ENCODE data around the gene AGR3. TPM values are rescaled to one million over a fixed set of nuclear protein-coding genes. Genes with fewer than 3 reads are reported as not detected.

The AGR3 gene
- total RNA-seq, 1 donor from 2014 or later, result not detected

GRCh38 chr7:16913643-16914042 is 31.9 kb upstream of the AGR3 start:
- no peak for TF ChIP-seq CTCF (IDR thresholded peaks at IDR 0.05; ENCODE audit: unreplicated experiment)
- peak overlapping the region; percentile 53 for H3K27ac Mint-ChIP-seq (ENCODE audit: unreplicated experiment)
- H3K27me3 Mint-ChIP-seq (ENCODE audit: unreplicated experiment), result no peaks in the 10 kb centered on the region
- peaks cover 11% of the 10 kb centered on the region for H3K4me1 Mint-ChIP-seq (ENCODE audit: unreplicated experiment)
- no peak for DNase-seq (ENCODE audit: low spot score)
- no peak overlapping the region for H3K4me3 Mint-ChIP-seq (ENCODE audit: unreplicated experiment)
- H3K36me3 Mint-ChIP-seq (ENCODE audit: low read depth, unreplicated experiment), result no peaks in the 10 kb centered on the region
- no peaks in the 10 kb centered on the region for H3K9me3 Mint-ChIP-seq (ENCODE audit: unreplicated experiment)

GRCh38 chr7:16912540-16912939 is 30.8 kb upstream of the AGR3 start:
- H3K36me3 Mint-ChIP-seq (ENCODE audit: low read depth, unreplicated experiment), result no peaks in the 10 kb centered on the region
- no peak for TF ChIP-seq CTCF (IDR thresholded peaks at IDR 0.05; ENCODE audit: unreplicated experiment)
- no peaks in the 10 kb centered on the region for H3K9me3 Mint-ChIP-seq (ENCODE audit: unreplicated experiment)
- H3K4me1 Mint-ChIP-seq (ENCODE audit: unreplicated experiment), result peaks cover 11% of the 10 kb centered on the region
- H3K27ac Mint-ChIP-seq (ENCODE audit: unreplicated experiment), result no peak overlapping the region
- no peaks in the 10 kb centered on the region for H3K27me3 Mint-ChIP-seq (ENCODE audit: unreplicated experiment)
- DNase-seq (ENCODE audit: low spot score), result no peak
- no peak overlapping the region for H3K4me3 Mint-ChIP-seq (ENCODE audit: unreplicated experiment)

- Mint-ChIP-seq H3K36me3 (ENCODE audit: low read depth, unreplicated experiment) (no peaks in the 10 kb centered on the region), H3K4me3 (ENCODE audit: unreplicated experiment) (no peak overlapping the region), H3K9me3 (ENCODE audit: unreplicated experiment) (no peaks in the 10 kb centered on the region), H3K27ac (ENCODE audit: unreplicated experiment) (no peak overlapping the region), H3K4me1 (ENCODE audit: unreplicated experiment) (peaks cover 9% of the 10 kb centered on the region), H3K27me3 (ENCODE audit: unreplicated experiment) (no peaks in the 10 kb centered on the region)
- no peak for DNase-seq (ENCODE audit: low spot score)
- TF ChIP-seq CTCF (IDR thresholded peaks at IDR 0.05; ENCODE audit: unreplicated experiment), result no peak
Measured at GRCh38 chr7:16908561-16908960, 26.8 kb upstream of the AGR3 start.

- no peaks in the 10 kb centered on the region for H3K27me3 Mint-ChIP-seq (ENCODE audit: unreplicated experiment)
- no peak for DNase-seq (ENCODE audit: low spot score)
- no peaks in the 10 kb centered on the region for H3K9me3 Mint-ChIP-seq (ENCODE audit: unreplicated experiment)
- no peak for TF ChIP-seq CTCF (IDR thresholded peaks at IDR 0.05; ENCODE audit: unreplicated experiment)
- no peaks in the 10 kb centered on the region for H3K36me3 Mint-ChIP-seq (ENCODE audit: low read depth, unreplicated experiment)
- H3K4me3 Mint-ChIP-seq (ENCODE audit: unreplicated experiment), result no peak overlapping the region
- H3K27ac Mint-ChIP-seq (ENCODE audit: unreplicated experiment), result peak overlapping the region; percentile 12
- peaks cover 9% of the 10 kb centered on the region for H3K4me1 Mint-ChIP-seq (ENCODE audit: unreplicated experiment)
Measured at GRCh38 chr7:16905300-16906044, 23.7 kb upstream of the AGR3 start.

- TF ChIP-seq CTCF (IDR thresholded peaks at IDR 0.05; ENCODE audit: unreplicated experiment), result no peak
- peaks cover 9% of the 10 kb centered on the region for H3K4me1 Mint-ChIP-seq (ENCODE audit: unreplicated experiment)
- H3K4me3 Mint-ChIP-seq (ENCODE audit: unreplicated experiment), result no peak overlapping the region
- no peaks in the 10 kb centered on the region for H3K27me3 Mint-ChIP-seq (ENCODE audit: unreplicated experiment)
- no peak for DNase-seq (ENCODE audit: low spot score)
- no peak overlapping the region for H3K27ac Mint-ChIP-seq (ENCODE audit: unreplicated experiment)
- H3K9me3 Mint-ChIP-seq (ENCODE audit: unreplicated experiment), result no peaks in the 10 kb centered on the region
- H3K36me3 Mint-ChIP-seq (ENCODE audit: low read depth, unreplicated experiment), result no peaks in the 10 kb centered on the region
Measured at GRCh38 chr7:16904076-16904475, 22.3 kb upstream of the AGR3 start.

Data from endothelial cell (in vitro differentiated cells).